ENCODE results near the gene KCNG2. TPM values are rescaled to one million over a fixed set of nuclear protein-coding genes. Genes with fewer than 3 reads are reported as not detected.
A peak's percentile ranks its signal among the peaks of the same experiment; 100 is the strongest.

Gene KCNG2
- total RNA-seq, 1 donor: not detected

DNA sequence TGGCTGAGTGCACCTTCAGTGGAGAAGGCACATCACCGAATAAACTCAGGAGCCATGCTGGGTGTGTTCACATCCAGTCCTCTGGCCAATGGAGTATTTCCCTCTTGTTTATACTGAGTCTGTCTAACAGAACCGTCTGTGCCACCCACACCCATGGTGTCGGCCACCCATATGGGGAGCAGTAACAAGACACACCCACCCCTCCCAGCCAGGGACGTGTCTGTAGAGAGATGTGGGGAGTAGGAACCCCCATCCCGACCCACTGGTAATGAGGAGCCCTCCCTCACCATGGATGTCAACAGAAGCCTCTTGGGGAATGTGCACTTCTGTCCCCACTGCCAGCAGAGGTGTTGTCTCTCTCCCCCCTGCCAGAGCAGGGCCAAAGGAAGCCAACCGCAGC is 37.1 kb downstream of the KCNG2 start:
- no peak for DNase-seq (ENCODE audit: low read depth)
- H3K4me3 ChIP-seq (ENCODE audit: low read depth, low read length): no peak overlapping the region
- TF ChIP-seq, protein P1, sequence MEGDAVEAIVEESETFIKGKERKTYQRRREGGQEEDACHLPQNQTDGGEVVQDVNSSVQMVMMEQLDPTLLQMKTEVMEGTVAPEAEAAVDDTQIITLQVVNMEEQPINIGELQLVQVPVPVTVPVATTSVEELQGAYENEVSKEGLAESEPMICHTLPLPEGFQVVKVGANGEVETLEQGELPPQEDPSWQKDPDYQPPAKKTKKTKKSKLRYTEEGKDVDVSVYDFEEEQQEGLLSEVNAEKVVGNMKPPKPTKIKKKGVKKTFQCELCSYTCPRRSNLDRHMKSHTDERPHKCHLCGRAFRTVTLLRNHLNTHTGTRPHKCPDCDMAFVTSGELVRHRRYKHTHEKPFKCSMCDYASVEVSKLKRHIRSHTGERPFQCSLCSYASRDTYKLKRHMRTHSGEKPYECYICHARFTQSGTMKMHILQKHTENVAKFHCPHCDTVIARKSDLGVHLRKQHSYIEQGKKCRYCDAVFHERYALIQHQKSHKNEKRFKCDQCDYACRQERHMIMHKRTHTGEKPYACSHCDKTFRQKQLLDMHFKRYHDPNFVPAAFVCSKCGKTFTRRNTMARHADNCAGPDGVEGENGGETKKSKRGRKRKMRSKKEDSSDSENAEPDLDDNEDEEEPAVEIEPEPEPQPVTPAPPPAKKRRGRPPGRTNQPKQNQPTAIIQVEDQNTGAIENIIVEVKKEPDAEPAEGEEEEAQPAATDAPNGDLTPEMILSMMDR (IDR thresholded peaks at IDR 0.05; ENCODE audit: insufficient read depth, low read length): no peak

DNA sequence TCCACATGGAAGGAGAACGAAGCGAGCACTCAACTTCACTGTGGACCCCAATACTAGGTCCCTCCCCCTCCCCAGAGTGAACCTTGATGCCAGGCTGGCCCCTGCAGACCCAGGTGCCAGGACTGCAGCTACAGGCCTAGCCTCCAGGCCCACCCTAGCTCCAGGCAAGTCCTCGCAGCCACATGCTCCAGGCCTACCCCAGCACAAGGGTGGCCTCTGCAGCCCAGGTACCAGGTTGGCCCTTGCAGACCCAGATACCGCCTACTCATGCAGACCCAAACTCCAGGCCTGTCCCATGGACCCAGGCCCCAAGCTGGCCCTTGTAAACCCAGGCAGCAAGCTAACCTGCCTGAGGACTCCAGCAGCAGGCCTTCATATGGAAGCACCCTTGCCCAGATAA is 44.2 kb downstream of the KCNG2 start:
- DNase-seq (ENCODE audit: low read depth): no peak
- no peak overlapping the region for H3K4me3 ChIP-seq (ENCODE audit: low read depth, low read length)
- TF ChIP-seq, protein P1 (IDR thresholded peaks at IDR 0.05; ENCODE audit: insufficient read depth, low read length): no peak

DNA sequence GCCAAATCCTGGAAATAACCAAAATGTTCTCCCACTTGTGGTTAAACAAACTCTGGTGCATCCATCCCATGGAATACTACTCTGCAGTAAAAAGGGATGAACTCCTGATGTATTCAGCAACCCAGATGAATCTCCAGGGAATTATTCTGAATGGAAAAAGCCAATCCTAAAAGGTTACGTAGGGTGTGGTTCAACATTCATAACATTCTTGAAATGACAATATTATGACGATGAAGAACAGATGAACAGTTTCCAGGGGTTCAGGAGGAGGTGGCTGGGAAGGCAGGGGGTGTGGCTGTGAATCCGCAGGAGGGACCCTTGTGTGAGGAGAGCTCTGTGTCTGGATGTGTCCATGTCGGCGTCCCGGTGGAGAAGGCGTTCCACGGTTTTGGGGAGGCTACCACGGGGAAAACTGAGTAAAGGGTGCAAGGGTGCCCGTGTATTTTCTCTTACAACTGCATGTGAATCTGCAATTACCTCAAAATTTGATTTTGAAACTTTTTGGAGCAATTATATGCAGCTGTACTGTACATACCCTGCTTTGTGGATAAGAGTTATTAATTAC is 47.3 kb downstream of the KCNG2 start:
- no peak overlapping the region for H3K4me3 ChIP-seq (ENCODE audit: low read depth, low read length)
- DNase-seq (ENCODE audit: low read depth): no peak
- TF ChIP-seq, protein P1 (IDR thresholded peaks at IDR 0.05; ENCODE audit: insufficient read depth, low read length): no peak

DNA sequence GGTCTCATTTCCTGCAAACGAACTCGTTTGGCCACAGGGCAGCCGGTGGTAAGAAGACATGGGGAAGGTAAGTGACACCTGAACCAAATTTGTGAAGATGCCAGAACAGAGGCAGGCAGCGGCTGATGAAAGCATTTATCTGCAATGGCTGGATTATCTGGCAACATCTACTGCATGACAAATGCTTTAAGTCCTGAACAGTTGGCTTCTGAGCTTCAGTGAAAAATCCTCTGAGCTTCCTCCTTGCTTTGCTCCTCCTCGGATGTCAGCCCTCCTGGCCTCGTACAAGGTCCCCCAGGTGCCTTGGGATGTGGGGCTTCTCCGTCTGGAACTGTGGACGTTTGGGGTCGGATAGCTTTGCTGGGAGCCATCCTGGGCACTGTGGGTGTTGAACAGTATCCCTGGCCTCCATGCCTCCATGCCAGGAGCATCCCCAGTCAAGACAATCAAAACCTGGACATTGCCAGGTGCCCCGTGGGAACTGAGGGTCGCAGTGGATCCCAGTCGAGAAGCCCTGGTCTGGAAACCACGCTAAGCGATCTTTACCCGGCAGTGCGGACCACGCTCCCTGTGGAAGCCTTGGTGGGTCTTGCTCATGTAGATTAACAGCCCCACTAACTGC is 49.3 kb downstream of the KCNG2 start:
- DNase-seq (ENCODE audit: low read depth): peak; percentile 2
- no peak overlapping the region for H3K4me3 ChIP-seq (ENCODE audit: low read depth, low read length)
- TF ChIP-seq, protein P1 (IDR thresholded peaks at IDR 0.05; ENCODE audit: insufficient read depth, low read length): no peak

DNA sequence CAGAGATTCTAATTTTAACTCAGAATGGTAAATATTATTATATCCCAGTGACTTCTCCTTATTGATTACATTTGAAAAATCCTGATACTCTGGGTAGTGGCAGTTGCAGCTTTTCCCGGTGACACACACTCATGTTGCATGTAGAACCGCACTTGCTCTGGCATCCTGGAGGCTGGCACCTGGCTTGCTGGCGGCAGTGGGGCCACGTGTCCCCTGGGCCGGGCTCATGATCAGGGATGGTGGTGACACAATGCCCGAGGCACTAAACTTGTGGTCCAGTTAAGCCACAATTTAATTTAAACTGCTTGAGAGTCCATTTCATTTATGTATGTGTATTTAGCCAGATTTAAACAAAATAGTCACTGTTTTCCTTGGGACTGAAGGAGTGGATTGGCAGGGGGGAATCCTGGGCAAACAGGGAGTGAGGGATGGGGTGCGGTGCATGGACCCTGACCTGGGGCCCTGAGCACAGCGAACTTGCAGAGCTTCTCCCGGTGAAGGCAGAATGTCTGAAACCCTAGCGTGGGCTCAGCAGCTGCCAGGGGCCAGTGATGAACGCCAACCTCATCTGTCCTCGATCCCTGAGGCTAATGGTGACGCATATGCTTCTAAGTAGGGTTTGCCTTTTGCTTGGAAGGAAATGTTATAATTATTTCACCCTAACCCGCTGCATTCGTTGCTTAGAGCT is 50.0 kb downstream of the KCNG2 start:
- TF ChIP-seq, protein P1 (IDR thresholded peaks at IDR 0.05; ENCODE audit: insufficient read depth, low read length): no peak

DNA sequence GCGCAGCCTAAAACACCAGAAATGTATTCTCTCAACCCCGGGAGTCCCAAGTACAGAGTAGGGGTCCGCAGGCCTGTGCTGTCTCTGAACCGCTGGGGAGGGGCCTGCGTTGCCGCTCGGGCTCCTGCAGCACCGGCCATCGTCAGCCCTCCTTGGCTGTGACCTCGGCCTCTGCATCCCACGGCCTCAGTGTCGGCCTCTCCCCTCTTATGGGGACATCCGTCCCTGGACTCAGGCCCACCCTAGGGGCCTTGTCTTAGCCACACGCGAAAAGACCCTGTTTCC is 50.5 kb downstream of the KCNG2 start:
- H3K4me3 ChIP-seq (ENCODE audit: low read depth, low read length): no peak overlapping the region
- DNase-seq (ENCODE audit: low read depth): no peak
- TF ChIP-seq, protein P1 (IDR thresholded peaks at IDR 0.05; ENCODE audit: insufficient read depth, low read length): no peak

More for the DNA sequence above, 50.0 kb downstream of the KCNG2 start:
- H3K4me3 ChIP-seq (ENCODE audit: low read depth, low read length): no peak overlapping the region
- DNase-seq (ENCODE audit: low read depth): no peak
